ENCODE results near the gene CD8B.
"Not testable (repeated sequence)": the region's sequence is repeated elsewhere in the genome, so short reads cannot be mapped to it uniquely, and the experiment has no call there.

GRCh38 chr2:86862380-86862703 lies 656 bp upstream of the CD8B start:
- TF ChIP-seq EZH2 (IDR thresholded peaks at IDR 0.05; ENCODE audit: insufficient read depth, poor library complexity, severe bottlenecking); EZH2phosphoT487 (IDR thresholded peaks at IDR 0.05; ENCODE audit: insufficient read depth, low read depth): not testable (repeated sequence)
